Naive thymus-derived CD8-positive, alpha-beta T cell (primary cell): Measurements from ENCODE around the gene INSIG1. TPM values are rescaled to one million over a fixed set of nuclear protein-coding genes. Genes with fewer than 3 reads are reported as not detected.

ENCODE experiments used
- ATAC-seq, 2 donors: fragments of 150-1000 bp; cut with Tn5 transposase in 1 of 2; sonication (Bioruptor Pico), chemical (Tn5 transposase) in 1 of 2; 1 replicate in 1 of 2; 2 replicates in 1 of 2; pipeline ENCODE4 v1.10.0; 2021; ENCODE audit warnings: mild to moderate bottlenecking in 2 of 2, moderate library complexity in 2 of 2
- POLR2A ChIA-PET: fragments of 350-600 bp; sonication (Branson Sonifier 250); formaldehyde crosslinking; loops from one replicate; lab custom pipeline; 2021; ENCODE audit warnings: antibody characterized with exemption; lab: Charles Lee
- DNase-seq, 10 donors: peaks; one replicate each; pipeline versions ENCODE4 v3.0.0 to v3.0.0-alpha.2; 2020 to 2022
- H3K27ac Mint-ChIP-seq, 10 donors: one replicate each; pipeline ENCODE4 v1.8.0; 2020 to 2022; ENCODE audit warnings: mild to moderate bottlenecking in 10 of 10, mixed read lengths in 10 of 10, moderate library complexity in 4 of 10, inconsistent platforms in 1 of 10
- H3K27me3 Mint-ChIP-seq, 5 donors: one replicate each; pipeline ENCODE4 v1.8.0; 2021 to 2022; ENCODE audit warnings: mixed read lengths in 5 of 5
- H3K36me3 Mint-ChIP-seq, 3 donors: one replicate each; pipeline ENCODE4 v1.8.0; 2020 to 2022; ENCODE audit warnings: mixed read lengths in 3 of 3, mild to moderate bottlenecking in 2 of 3, inconsistent platforms in 1 of 3
- H3K4me1 Mint-ChIP-seq, 4 donors: one replicate each; pipeline ENCODE4 v1.8.0; 2021 to 2022; ENCODE audit warnings: mixed read lengths in 4 of 4
- H3K4me3 Mint-ChIP-seq, 10 donors: one replicate each; pipeline ENCODE4 v1.8.0; 2020 to 2022; ENCODE audit warnings: mild to moderate bottlenecking in 10 of 10, mixed read lengths in 10 of 10, moderate library complexity in 6 of 10, inconsistent platforms in 1 of 10
- H3K9me3 Mint-ChIP-seq, 9 donors: one replicate each; pipeline ENCODE4 v1.8.0; 2020 to 2022; ENCODE audit warnings: mixed read lengths in 9 of 9, mild to moderate bottlenecking in 3 of 9, inconsistent platforms in 1 of 9, moderate library complexity in 1 of 9
- polyA plus RNA-seq, 3 donors: library from polyadenylated mRNA; unstranded; fragments of 300-500 nt; fragmentation: Illumina TruSeq; gene quantifications; one replicate each; pipeline ENCODE4 v1.2.3, GENCODE V29; 2021
- total RNA-seq, 8 experiments: library from RNA in 2 of 8; stranded (reverse) in 2 of 8; gene quantifications; one replicate each; pipeline ENCODE4 v1.2.3 and lab custom pipeline; 2021 to 2026

The INSIG1 gene
- total and polyA plus RNA-seq, 5 experiments from 2014 or later = 25.5 to 53.0 (median 33.6) TPM

- Mint-ChIP-seq H3K27ac (no peak overlapping the region), H3K27me3 (peaks cover 0 to 8% (median 2%) of the 10 kb centered on the region in 5 donors), H3K36me3 (no peaks in the 10 kb centered on the region), H3K4me1 (peaks cover 0 to 7% (median 3%) of the 10 kb centered on the region in 4 donors), H3K9me3 (no peaks in the 10 kb centered on the region), H3K4me3 (no peak overlapping the region)
- POLR2A ChIA-PET = no interaction called here
- DNase-seq (no peak), ATAC-seq (no peak)
Observed at GRCh38 chr7:155329225-155329624, 31.5 kb downstream of the INSIG1 start.

- Mint-ChIP-seq H3K27ac (peak overlapping the region in 1 of 10 donors; percentile 5), H3K4me1 (peaks cover 0 to 7% (median 3%) of the 10 kb centered on the region in 4 donors), H3K4me3 (no peak overlapping the region), H3K27me3 (no peaks in the 10 kb centered on the region), H3K9me3 (no peaks in the 10 kb centered on the region), H3K36me3 (no peaks in the 10 kb centered on the region)
- DNase-seq = no peak
- no peak for ATAC-seq
- POLR2A ChIA-PET = interaction anchor here (1.8 kb wide), 1 partner anchor 34 kb away, joined by 6 read pairs; the partner anchor contains the start of gene INSIG1
Observed at GRCh38 chr7:155331396-155331795, 33.7 kb downstream of the INSIG1 start.

- Mint-ChIP-seq H3K27ac (no peak overlapping the region), H3K4me3 (no peak overlapping the region), H3K9me3 (no peaks in the 10 kb centered on the region), H3K4me1 (peaks cover 2 to 16% (median 8%) of the 10 kb centered on the region in 4 donors), H3K27me3 (peaks cover 0 to 12% (median 0%) of the 10 kb centered on the region in 5 donors), H3K36me3 (no peaks in the 10 kb centered on the region)
- POLR2A ChIA-PET = no interaction called here
- no peak for ATAC-seq
- no peak for DNase-seq
Observed at GRCh38 chr7:155333346-155334234, 35.9 kb downstream of the INSIG1 start.

- no peak for DNase-seq
- no peak for ATAC-seq
- Mint-ChIP-seq H3K27me3 (peaks cover 0 to 14% (median 0%) of the 10 kb centered on the region in 5 donors), H3K36me3 (no peaks in the 10 kb centered on the region), H3K4me1 (peaks cover 10 to 22% (median 16%) of the 10 kb centered on the region in 4 donors), H3K4me3 (no peak overlapping the region), H3K9me3 (no peaks in the 10 kb centered on the region), H3K27ac (no peak overlapping the region)
- POLR2A ChIA-PET = interaction anchor here (1.2 kb wide), 1 partner anchor 131 kb away, joined by 3 read pairs; no protein-coding TSS in a partner anchor
Observed at GRCh38 chr7:155336812-155337602, 39.3 kb downstream of the INSIG1 start.

- H3K4me1 Mint-ChIP-seq = peaks cover 10 to 22% (median 16%) of the 10 kb centered on the region in 4 donors
- peak in 1 of 2 donors; percentile 3 for ATAC-seq
Observed at GRCh38 chr7:155337946-155338631, 40.4 kb downstream of the INSIG1 start.

GRCh38 chr7:155338632-155339320, 41.1 kb downstream of the INSIG1 start:
- Mint-ChIP-seq H3K4me1 (peaks cover 10 to 22% (median 16%) of the 10 kb centered on the region in 4 donors), H3K27me3 (peaks cover 0 to 14% (median 0%) of the 10 kb centered on the region in 5 donors), H3K27ac (peak overlapping the region in 8 of 10 donors; percentile 26 to 88 (median 67)), H3K36me3 (no peaks in the 10 kb centered on the region), H3K4me3 (peak overlapping the region; percentile 52 to 90 (median 78)), H3K9me3 (no peaks in the 10 kb centered on the region)
- DNase-seq (peak in 8 of 10 donors; percentile 45 to 74 (median 58)), ATAC-seq (peak; percentile 88 to 91)
- POLR2A ChIA-PET = no interaction called here

More at GRCh38 chr7:155337946-155338631, 40.4 kb downstream of the INSIG1 start:
- H3K27ac Mint-ChIP-seq = peak overlapping the region in 4 of 10 donors; percentile 4 to 50 (median 40)
- no peaks in the 10 kb centered on the region for H3K36me3 Mint-ChIP-seq
- peaks cover 0 to 14% (median 0%) of the 10 kb centered on the region in 5 donors for H3K27me3 Mint-ChIP-seq
- H3K4me3 Mint-ChIP-seq = peak overlapping the region in 7 of 10 donors; percentile 15 to 90 (median 77)
- no peak for DNase-seq
- POLR2A ChIA-PET = no interaction called here
- H3K9me3 Mint-ChIP-seq = no peaks in the 10 kb centered on the region

GRCh38 chr7:155339474-155339873, 41.8 kb downstream of the INSIG1 start:
- ATAC-seq (peak in 1 of 2 donors; percentile 9), DNase-seq (no peak)
- Mint-ChIP-seq H3K27ac (peak overlapping the region in 2 of 10 donors; percentile 84 to 88), H3K27me3 (peaks cover 0 to 14% (median 0%) of the 10 kb centered on the region in 5 donors), H3K9me3 (no peaks in the 10 kb centered on the region), H3K4me3 (peak overlapping the region in 6 of 10 donors; percentile 70 to 90 (median 80)), H3K36me3 (no peaks in the 10 kb centered on the region), H3K4me1 (peaks cover 10 to 22% (median 16%) of the 10 kb centered on the region in 4 donors)
- POLR2A ChIA-PET = interaction anchor here (1.0 kb wide), 1 partner anchor 42 kb away, joined by 4 read pairs; the partner anchor contains the start of gene INSIG1

GRCh38 chr7:155340071-155340531, 42.4 kb downstream of the INSIG1 start:
- H3K9me3 Mint-ChIP-seq = no peaks in the 10 kb centered on the region
- no peaks in the 10 kb centered on the region for H3K36me3 Mint-ChIP-seq
- DNase-seq (peak in 1 of 10 donors; percentile 22), ATAC-seq (no peak)
- POLR2A ChIA-PET = interaction anchor here (1.0 kb wide), 1 partner anchor 43 kb away, joined by 4 read pairs; the partner anchor contains the start of gene INSIG1
- peaks cover 12 to 24% (median 18%) of the 10 kb centered on the region in 4 donors for H3K4me1 Mint-ChIP-seq
- peaks cover 0 to 16% (median 2%) of the 10 kb centered on the region in 5 donors for H3K27me3 Mint-ChIP-seq
- H3K27ac Mint-ChIP-seq = peak overlapping the region in 1 of 10 donors; percentile 34
- no peak overlapping the region for H3K4me3 Mint-ChIP-seq

GRCh38 chr7:155340721-155341120, 43.0 kb downstream of the INSIG1 start:
- Mint-ChIP-seq H3K9me3 (no peaks in the 10 kb centered on the region), H3K27ac (peak overlapping the region in 2 of 10 donors; percentile 43 to 44), H3K36me3 (no peaks in the 10 kb centered on the region), H3K4me3 (peak overlapping the region in 3 of 10 donors; percentile 12 to 68 (median 36)), H3K4me1 (peaks cover 13 to 27% (median 20%) of the 10 kb centered on the region in 4 donors), H3K27me3 (peaks cover 0 to 16% (median 4%) of the 10 kb centered on the region in 5 donors)
- DNase-seq (peak in 1 of 10 donors; percentile 31), ATAC-seq (no peak)
- POLR2A ChIA-PET = no interaction called here

- no peak for ATAC-seq
- Mint-ChIP-seq H3K36me3 (no peaks in the 10 kb centered on the region), H3K27me3 (peaks cover 0 to 16% (median 4%) of the 10 kb centered on the region in 5 donors), H3K9me3 (no peaks in the 10 kb centered on the region), H3K4me1 (peaks cover 13 to 27% (median 20%) of the 10 kb centered on the region in 4 donors), H3K27ac (peak overlapping the region in 1 of 10 donors; percentile 43), H3K4me3 (peak overlapping the region in 1 of 10 donors; percentile 38)
- POLR2A ChIA-PET = interaction anchor here (3.9 kb wide), 1 partner anchor 44 kb away, joined by 36 read pairs; the partner anchor contains the start of gene INSIG1
- no peak for DNase-seq
Observed at GRCh38 chr7:155341463-155341983, 43.8 kb downstream of the INSIG1 start.

GRCh38 chr7:155342313-155342712, 44.6 kb downstream of the INSIG1 start:
- Mint-ChIP-seq H3K9me3 (no peaks in the 10 kb centered on the region), H3K27ac (peak overlapping the region in 1 of 10 donors; percentile 55), H3K36me3 (no peaks in the 10 kb centered on the region), H3K4me1 (peaks cover 13 to 27% (median 20%) of the 10 kb centered on the region in 4 donors), H3K4me3 (no peak overlapping the region), H3K27me3 (peaks cover 0 to 10% (median 4%) of the 10 kb centered on the region in 5 donors)
- DNase-seq (peak in 1 of 10 donors; percentile 35), ATAC-seq (no peak)
- POLR2A ChIA-PET = interaction anchor here (3.9 kb wide), 1 partner anchor 45 kb away, joined by 36 read pairs; the partner anchor contains the start of gene INSIG1
